GM13977 (cell line): ENCODE results near the gene KCNQ5.

Experiments
- DNase-seq: peaks from one replicate; pipeline ENCODE4 v3.0.0; 2012; ENCODE audit warnings: low spot score
- in situ Hi-C: fragments of 300-500 bp; cut with MboI; formaldehyde crosslinking; loops from one replicate; pipeline ENCODE4 v1.12.0; 2022; ENCODE audit warnings: low sequenced_read_pairs, low pct_unique_long_range_greater_than_20kb, mixed read lengths, inconsistent platforms; ENCODE audit not compliant: unreplicated experiment
- TF ChIP-seq, protein P1 (sequence below): IDR thresholded peaks from 2 replicates; pipeline ENCODE4 v1.5.1; 2012; ENCODE audit warnings: mild to moderate bottlenecking, control low read depth; ENCODE audit not compliant: insufficient read depth; ENCODE audit errors: extremely low read depth, missing control alignments

Gene KCNQ5

DNA sequence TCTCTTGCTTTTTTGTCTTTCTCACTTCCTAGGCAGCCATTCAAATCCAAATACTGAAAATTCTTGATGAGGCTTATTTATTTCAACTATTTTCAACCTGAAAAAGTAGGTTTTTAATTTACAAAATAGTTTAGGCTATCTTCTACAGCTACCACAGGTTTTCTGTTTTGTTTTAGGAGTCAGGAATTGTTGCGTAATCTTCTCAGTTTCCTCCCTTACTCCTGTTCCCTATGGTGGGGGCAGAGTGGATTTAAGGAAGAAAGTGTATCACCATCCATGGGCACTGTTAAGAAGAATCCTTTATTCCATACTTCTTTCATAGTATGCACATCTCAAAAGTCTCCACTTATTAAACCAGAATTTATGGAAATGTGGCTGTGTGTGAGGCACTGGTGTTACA lies 421.0 kb downstream of the KCNQ5 start:
- no peak for DNase-seq
- TF ChIP-seq, protein P1, sequence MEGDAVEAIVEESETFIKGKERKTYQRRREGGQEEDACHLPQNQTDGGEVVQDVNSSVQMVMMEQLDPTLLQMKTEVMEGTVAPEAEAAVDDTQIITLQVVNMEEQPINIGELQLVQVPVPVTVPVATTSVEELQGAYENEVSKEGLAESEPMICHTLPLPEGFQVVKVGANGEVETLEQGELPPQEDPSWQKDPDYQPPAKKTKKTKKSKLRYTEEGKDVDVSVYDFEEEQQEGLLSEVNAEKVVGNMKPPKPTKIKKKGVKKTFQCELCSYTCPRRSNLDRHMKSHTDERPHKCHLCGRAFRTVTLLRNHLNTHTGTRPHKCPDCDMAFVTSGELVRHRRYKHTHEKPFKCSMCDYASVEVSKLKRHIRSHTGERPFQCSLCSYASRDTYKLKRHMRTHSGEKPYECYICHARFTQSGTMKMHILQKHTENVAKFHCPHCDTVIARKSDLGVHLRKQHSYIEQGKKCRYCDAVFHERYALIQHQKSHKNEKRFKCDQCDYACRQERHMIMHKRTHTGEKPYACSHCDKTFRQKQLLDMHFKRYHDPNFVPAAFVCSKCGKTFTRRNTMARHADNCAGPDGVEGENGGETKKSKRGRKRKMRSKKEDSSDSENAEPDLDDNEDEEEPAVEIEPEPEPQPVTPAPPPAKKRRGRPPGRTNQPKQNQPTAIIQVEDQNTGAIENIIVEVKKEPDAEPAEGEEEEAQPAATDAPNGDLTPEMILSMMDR = no peak
- in situ Hi-C loops = no loop called here

DNA sequence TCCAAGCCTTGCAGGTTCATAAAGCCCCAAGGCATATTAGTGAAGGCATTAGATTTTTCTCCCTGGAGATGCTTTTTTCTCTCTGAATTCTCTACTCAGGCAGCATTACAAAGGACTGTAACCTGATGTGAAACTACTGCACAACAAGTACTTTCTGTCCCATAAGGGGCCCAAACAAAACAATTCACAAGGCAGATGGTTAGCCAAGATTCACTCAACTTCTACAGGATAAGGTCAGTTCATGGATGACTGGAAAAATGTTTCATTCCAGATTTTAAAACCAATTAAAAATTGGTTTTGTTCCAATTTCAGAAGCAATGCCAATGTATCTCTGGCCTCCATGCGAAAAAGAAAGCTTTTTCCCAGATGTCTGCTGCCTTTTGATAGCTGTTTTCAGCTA lies 421.6 kb downstream of the KCNQ5 start:
- DNase-seq = no peak
- in situ Hi-C loops = no loop called here
- TF ChIP-seq, protein P1 = no peak

DNA sequence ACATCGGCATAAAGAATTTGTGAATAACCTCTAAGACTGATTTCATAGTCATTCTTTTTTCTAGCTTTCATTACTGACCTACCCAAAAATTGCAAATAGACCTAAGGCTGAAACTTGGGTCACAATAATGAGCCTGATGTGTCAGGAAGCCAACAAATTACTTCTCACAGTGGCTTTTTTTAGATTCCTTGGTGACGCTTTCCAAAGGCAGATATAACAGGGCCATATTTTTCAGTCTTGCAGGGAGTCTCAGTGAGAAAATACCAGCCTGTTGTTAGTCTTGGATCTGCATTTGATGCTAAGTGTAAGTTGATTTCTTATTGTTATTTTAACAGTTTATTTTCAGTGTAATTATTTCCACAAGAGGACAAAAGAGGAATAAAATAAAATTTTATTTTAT lies 423.7 kb downstream of the KCNQ5 start:
- TF ChIP-seq, protein P1 = no peak
- in situ Hi-C loops = no loop called here
- no peak for DNase-seq

DNA sequence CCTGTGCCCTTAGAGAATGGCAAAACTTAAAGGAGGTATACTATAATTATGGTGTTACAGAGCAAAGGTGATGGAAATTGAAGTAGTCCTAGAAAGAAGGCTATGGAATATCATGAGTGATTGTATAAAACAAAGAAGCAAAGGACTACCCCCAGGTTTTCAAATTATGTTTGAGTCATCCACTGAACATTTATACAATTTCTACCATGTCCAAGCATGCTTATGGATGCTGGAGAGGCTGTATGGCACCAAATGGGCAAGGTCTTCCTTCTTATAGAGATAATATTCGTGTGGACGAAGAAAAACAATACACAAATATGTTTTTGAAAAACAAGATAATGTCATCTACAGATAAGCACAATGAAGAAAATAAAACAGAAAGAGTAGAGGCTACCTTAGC lies 425.9 kb downstream of the KCNQ5 start:
- DNase-seq = no peak
- in situ Hi-C loops = no loop called here

DNA sequence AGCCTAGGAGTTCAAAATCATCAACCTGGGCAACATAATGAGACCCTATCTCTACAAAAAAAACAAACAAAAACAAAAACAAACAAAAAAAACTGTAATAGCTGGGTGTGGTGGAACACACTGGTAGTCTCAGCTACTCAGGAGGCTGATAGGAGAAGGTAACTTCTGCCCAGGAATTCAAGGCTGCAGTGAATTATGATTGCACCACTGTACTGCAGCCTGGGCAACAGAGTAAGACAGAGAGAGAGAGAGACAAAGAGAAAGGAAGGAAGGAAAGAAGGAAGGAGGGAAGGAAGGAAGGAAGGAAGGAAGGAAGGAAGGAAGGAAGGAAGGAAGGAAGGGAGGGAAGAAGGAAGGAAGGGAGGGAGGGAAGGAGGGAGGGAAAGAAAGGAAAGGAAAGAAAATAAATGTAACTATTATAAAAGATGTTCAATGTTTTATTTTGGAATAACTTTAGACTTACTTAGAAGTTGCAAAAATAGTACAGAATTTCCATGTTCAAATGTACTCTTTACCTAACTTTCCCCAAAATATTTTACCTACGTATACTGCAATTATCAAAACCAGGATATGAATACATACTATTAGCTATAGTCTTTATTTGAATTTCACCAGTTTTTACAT lies 428.2 kb downstream of the KCNQ5 start:
- in situ Hi-C loops = no loop called here
- TF ChIP-seq, protein P1 = no peak
- DNase-seq = no peak

More for the DNA sequence above, 425.9 kb downstream of the KCNQ5 start:
- TF ChIP-seq, protein P1 = no peak

DNA sequence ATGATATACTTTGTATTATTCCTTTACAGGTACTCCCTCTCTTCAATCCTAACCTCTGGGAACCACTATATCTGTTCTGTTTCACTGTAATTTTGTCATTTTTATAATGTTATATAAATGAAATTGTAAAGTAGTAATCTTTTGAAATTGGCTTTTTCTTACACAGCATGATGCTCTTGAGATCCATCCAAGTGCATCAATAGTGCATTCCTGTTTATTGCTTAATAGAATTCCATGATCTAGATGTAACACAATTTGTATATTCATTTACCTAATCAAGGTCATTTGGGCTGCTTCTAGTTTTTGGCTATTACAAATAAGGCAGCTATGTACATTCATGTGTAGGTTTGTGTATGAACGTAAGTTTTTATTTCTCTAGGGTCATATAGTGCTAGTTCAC lies 428.8 kb downstream of the KCNQ5 start:
- TF ChIP-seq, protein P1 = no peak
- DNase-seq = no peak
- in situ Hi-C loops = no loop called here
